ENCODE measurements around the gene SETD3. TPM values are rescaled to one million over a fixed set of nuclear protein-coding genes. Genes with fewer than 3 reads are reported as not detected.

Gene SETD3
- total RNA-seq, 1 donor from 2014 or later: 67.4 TPM

GRCh38 chr14:99517643-99518381 lies 37.2 kb upstream of the SETD3 start:
- Mint-ChIP-seq H3K27ac (ENCODE audit: unreplicated experiment) (no peak overlapping the region), H3K9me3 (ENCODE audit: unreplicated experiment) (no peaks in the 10 kb centered on the region), H3K36me3 (ENCODE audit: low read depth, unreplicated experiment) (peaks cover 4% of the 10 kb centered on the region), H3K27me3 (ENCODE audit: unreplicated experiment) (peaks cover 15% of the 10 kb centered on the region), H3K4me3 (ENCODE audit: unreplicated experiment) (no peak overlapping the region), H3K4me1 (ENCODE audit: unreplicated experiment) (no peaks in the 10 kb centered on the region)
- DNase-seq (ENCODE audit: low spot score): no peak
- no peak for TF ChIP-seq CTCF (IDR thresholded peaks at IDR 0.05; ENCODE audit: unreplicated experiment)

GRCh38 chr14:99516871-99517642 lies 36.4 kb upstream of the SETD3 start:
- no peak for DNase-seq (ENCODE audit: low spot score)
- H3K27ac Mint-ChIP-seq (ENCODE audit: unreplicated experiment): no peak overlapping the region
- no peaks in the 10 kb centered on the region for H3K4me1 Mint-ChIP-seq (ENCODE audit: unreplicated experiment)
- no peaks in the 10 kb centered on the region for H3K9me3 Mint-ChIP-seq (ENCODE audit: unreplicated experiment)
- TF ChIP-seq CTCF (IDR thresholded peaks at IDR 0.05; ENCODE audit: unreplicated experiment): no peak
- no peak overlapping the region for H3K4me3 Mint-ChIP-seq (ENCODE audit: unreplicated experiment)
- peaks cover 7% of the 10 kb centered on the region for H3K36me3 Mint-ChIP-seq (ENCODE audit: low read depth, unreplicated experiment)
- H3K27me3 Mint-ChIP-seq (ENCODE audit: unreplicated experiment): peaks cover 15% of the 10 kb centered on the region

- H3K9me3 Mint-ChIP-seq (ENCODE audit: unreplicated experiment): no peaks in the 10 kb centered on the region
- H3K27me3 Mint-ChIP-seq (ENCODE audit: unreplicated experiment): peaks cover 15% of the 10 kb centered on the region
- no peak for TF ChIP-seq CTCF (IDR thresholded peaks at IDR 0.05; ENCODE audit: unreplicated experiment)
- DNase-seq (ENCODE audit: low spot score): no peak
- H3K27ac Mint-ChIP-seq (ENCODE audit: unreplicated experiment): no peak overlapping the region
- H3K36me3 Mint-ChIP-seq (ENCODE audit: low read depth, unreplicated experiment): peaks cover 7% of the 10 kb centered on the region
- no peak overlapping the region for H3K4me3 Mint-ChIP-seq (ENCODE audit: unreplicated experiment)
- H3K4me1 Mint-ChIP-seq (ENCODE audit: unreplicated experiment): no peaks in the 10 kb centered on the region
These were observed 35.7 kb upstream of the SETD3 start for GRCh38 chr14:99516156-99516870.

GRCh38 chr14:99515301-99516155 lies 34.9 kb upstream of the SETD3 start:
- Mint-ChIP-seq H3K4me1 (ENCODE audit: unreplicated experiment) (no peaks in the 10 kb centered on the region), H3K36me3 (ENCODE audit: low read depth, unreplicated experiment) (peaks cover 11% of the 10 kb centered on the region), H3K4me3 (ENCODE audit: unreplicated experiment) (no peak overlapping the region), H3K9me3 (ENCODE audit: unreplicated experiment) (no peaks in the 10 kb centered on the region), H3K27ac (ENCODE audit: unreplicated experiment) (no peak overlapping the region), H3K27me3 (ENCODE audit: unreplicated experiment) (peaks cover 10% of the 10 kb centered on the region)
- no peak for DNase-seq (ENCODE audit: low spot score)
- TF ChIP-seq CTCF (IDR thresholded peaks at IDR 0.05; ENCODE audit: unreplicated experiment): no peak
